SK-N-SH (cell line): Measurements from ENCODE around the gene CCDC27.

Experiments used
- CHD2 ChIP-seq: fragments of 150-350 bp; IDR thresholded peaks from 2 replicates; pipeline ENCODE4 v1.6.1; 2018; ENCODE audit warnings: low read length; ENCODE audit not compliant: partially characterized antibody
- CTCF ChIP-seq: fragments of 200-600 bp; sonication (generic); IDR thresholded peaks from 2 replicates; pipeline ENCODE4 v1.6.1; 2017; ENCODE audit warnings: antibody characterized with exemption, mild to moderate bottlenecking, moderate library complexity
- EP300 ChIP-seq, 2 experiments: IDR thresholded peaks; 2 replicates each; pipeline versions ENCODE4 v1.4.0 to v1.6.1; 2012; ENCODE audit warnings: borderline replicate concordance in 1 of 2, low read depth in 1 of 2, low read length in 1 of 2
- EZH2phosphoT487 ChIP-seq: fragments of 200-600 bp; sonication (generic); IDR thresholded peaks from 2 replicates; pipeline ENCODE4 v1.6.1; 2017; ENCODE audit warnings: low read depth, mixed run types, mild to moderate bottlenecking, antibody characterized with exemption, moderate library complexity, borderline replicate concordance
- MEF2A ChIP-seq: IDR thresholded peaks from 2 replicates; pipeline ENCODE4 v1.4.0; 2012; ENCODE audit warnings: low read depth, borderline replicate concordance
- NRF1 ChIP-seq: IDR thresholded peaks from 2 replicates; pipeline ENCODE4 v1.6.1; 2012; ENCODE audit warnings: low read depth, mild to moderate bottlenecking, low read length
- POLR2AphosphoS5 ChIP-seq: IDR thresholded peaks from 2 replicates; pipeline ENCODE4 v1.6.1; 2012; ENCODE audit warnings: low read depth, low read length
- RAD21 ChIP-seq: IDR thresholded peaks from 2 replicates; pipeline ENCODE4 v1.6.1; 2012; ENCODE audit warnings: mild to moderate bottlenecking, low read length
- RCOR1 ChIP-seq: fragments of 150-350 bp; IDR thresholded peaks from 2 replicates; pipeline ENCODE4 v1.6.1; 2017; ENCODE audit warnings: antibody characterized with exemption, low read length
- SIN3A ChIP-seq: IDR thresholded peaks from 2 replicates; pipeline ENCODE4 v1.6.1; 2012; ENCODE audit warnings: low read depth, mild to moderate bottlenecking, low read length, moderate library complexity, borderline replicate concordance

GRCh38 chr1:3779265-3779911 lies 27.1 kb downstream of the CCDC27 start:
- TF ChIP-seq EP300 (IDR thresholded peaks at IDR 0.05; ENCODE audit: borderline replicate concordance in 1 of 2, low read depth in 1 of 2, low read length in 1 of 2): no peak
- no peak for TF ChIP-seq CHD2
- TF ChIP-seq MEF2A: no peak
- no peak for TF ChIP-seq EZH2phosphoT487
- TF ChIP-seq RAD21: no peak
- no peak for TF ChIP-seq RCOR1
- TF ChIP-seq CTCF: no peak
- no peak for TF ChIP-seq POLR2AphosphoS5
- no peak for TF ChIP-seq SIN3A
- no peak for TF ChIP-seq NRF1
